Suprapubic skin (tissue), 4 donors: ENCODE measurements around the gene XPO6. TPM values are rescaled to one million over a fixed set of nuclear protein-coding genes. Genes with fewer than 3 reads are reported as not detected.

ENCODE experiments used
- DNase-seq, 2 donors: peaks; one replicate each; pipeline ENCODE4 v3.0.0-alpha.2; 2019; ENCODE audit warnings: low spot score in 2 of 2
- H3K27ac ChIP-seq: fragments of 200-600 bp; sonication (generic); one replicate; pipeline ENCODE4 v1.5.1; 2019
- H3K27me3 ChIP-seq: fragments of 200-600 bp; sonication (generic); one replicate; pipeline ENCODE4 v1.5.1; 2019
- H3K36me3 ChIP-seq: fragments of 200-600 bp; sonication (generic); one replicate; pipeline ENCODE4 v1.5.1; 2019
- H3K4me1 ChIP-seq: fragments of 200-600 bp; sonication (generic); one replicate; pipeline ENCODE4 v1.5.1; 2019
- H3K4me3 ChIP-seq: fragments of 200-600 bp; sonication (generic); one replicate; pipeline ENCODE4 v1.5.1; 2019; ENCODE audit warnings: mild to moderate bottlenecking
- H3K9me3 ChIP-seq: fragments of 200-600 bp; sonication (generic); one replicate; pipeline ENCODE4 v1.5.1; 2019
- EP300 ChIP-seq: sonication (generic); formaldehyde crosslinking; IDR thresholded peaks from one replicate; pipeline ENCODE4 v1.6.1; 2017; ENCODE audit warnings: antibody characterized with exemption
- POLR2A ChIP-seq, 2 donors: fragments of 450-650 bp; IDR thresholded peaks; one replicate each; pipeline ENCODE4 v1.6.1; 2017; ENCODE audit warnings: antibody characterized with exemption in 2 of 2, mild to moderate bottlenecking in 2 of 2, moderate library complexity in 2 of 2
- POLR2AphosphoS5 ChIP-seq, 3 donors: sonication (generic); formaldehyde crosslinking; IDR thresholded peaks; one replicate each; pipeline ENCODE4 v1.6.1; 2017; ENCODE audit warnings: antibody characterized with exemption in 3 of 3
- WGBS: methylation state at CpG from one replicate; pipeline ENCODE4 v1.1.5; 2018; 5-methylcytosine and 5-hydroxymethylcytosine counted together
- total RNA-seq, 4 donors: library from RNA; depleted of rRNA; stranded (reverse); fragments of >200 nt; gene quantifications; one replicate each; pipeline ENCODE4 v1.1.0, GENCODE V29; 2016
- TF ChIP-seq, protein P1 (sequence below), 2 donors: fragments of 200-600 bp in 1 of 2; fragments of 450-650 bp in 1 of 2; sonication (generic) in 1 of 2; IDR thresholded peaks; one replicate each; pipeline ENCODE4 v1.5.1; 2016 to 2019; ENCODE audit warnings: antibody characterized with exemption in 2 of 2, mild to moderate bottlenecking in 1 of 2, moderate library complexity in 1 of 2

The XPO6 gene
- total RNA-seq, 4 donors from 2014 or later = 78.6 to 161 (median 88.1) TPM

GRCh38 chr16:28166394-28167208 is 45.2 kb downstream of the XPO6 start:
- no peak overlapping the region for H3K27ac ChIP-seq
- H3K36me3 ChIP-seq = peaks cover 51% of the 10 kb centered on the region
- no peak for DNase-seq
- 85% methylated on average over 5 of the region's 5 CpGs for WGBS
- H3K4me3 ChIP-seq = no peak overlapping the region
- no peaks in the 10 kb centered on the region for H3K27me3 ChIP-seq
- no peak for TF ChIP-seq POLR2A (IDR thresholded peaks at IDR 0.05)
- TF ChIP-seq, protein P1, sequence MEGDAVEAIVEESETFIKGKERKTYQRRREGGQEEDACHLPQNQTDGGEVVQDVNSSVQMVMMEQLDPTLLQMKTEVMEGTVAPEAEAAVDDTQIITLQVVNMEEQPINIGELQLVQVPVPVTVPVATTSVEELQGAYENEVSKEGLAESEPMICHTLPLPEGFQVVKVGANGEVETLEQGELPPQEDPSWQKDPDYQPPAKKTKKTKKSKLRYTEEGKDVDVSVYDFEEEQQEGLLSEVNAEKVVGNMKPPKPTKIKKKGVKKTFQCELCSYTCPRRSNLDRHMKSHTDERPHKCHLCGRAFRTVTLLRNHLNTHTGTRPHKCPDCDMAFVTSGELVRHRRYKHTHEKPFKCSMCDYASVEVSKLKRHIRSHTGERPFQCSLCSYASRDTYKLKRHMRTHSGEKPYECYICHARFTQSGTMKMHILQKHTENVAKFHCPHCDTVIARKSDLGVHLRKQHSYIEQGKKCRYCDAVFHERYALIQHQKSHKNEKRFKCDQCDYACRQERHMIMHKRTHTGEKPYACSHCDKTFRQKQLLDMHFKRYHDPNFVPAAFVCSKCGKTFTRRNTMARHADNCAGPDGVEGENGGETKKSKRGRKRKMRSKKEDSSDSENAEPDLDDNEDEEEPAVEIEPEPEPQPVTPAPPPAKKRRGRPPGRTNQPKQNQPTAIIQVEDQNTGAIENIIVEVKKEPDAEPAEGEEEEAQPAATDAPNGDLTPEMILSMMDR (IDR thresholded peaks at IDR 0.05) = no peak
- no peaks in the 10 kb centered on the region for H3K4me1 ChIP-seq
- no peaks in the 10 kb centered on the region for H3K9me3 ChIP-seq

DNA sequence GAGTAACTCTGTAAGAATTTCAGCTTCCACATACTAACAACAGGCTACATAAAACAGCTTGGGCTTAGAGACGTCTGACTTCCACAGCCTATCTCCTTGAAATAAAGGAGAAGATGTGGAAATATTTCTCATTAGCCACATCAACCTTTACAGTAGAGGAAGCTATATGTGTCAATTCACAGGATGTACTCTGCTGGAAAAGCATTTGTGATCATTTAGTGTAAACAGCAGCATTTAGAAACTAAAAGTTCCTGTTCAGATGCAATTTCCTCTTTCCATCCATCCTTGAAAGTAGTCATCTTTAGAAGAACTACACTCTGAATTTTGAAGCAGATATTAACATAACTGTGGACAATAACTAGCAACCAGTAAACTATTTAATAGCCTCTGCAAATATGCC is 46.2 kb downstream of the XPO6 start:
- no peak overlapping the region for H3K4me3 ChIP-seq
- no peaks in the 10 kb centered on the region for H3K4me1 ChIP-seq
- TF ChIP-seq EP300 (no peak), POLR2AphosphoS5 (IDR thresholded peaks at IDR 0.05) (no peak), POLR2A (IDR thresholded peaks at IDR 0.05) (no peak)
- TF ChIP-seq, protein P1 (IDR thresholded peaks at IDR 0.05) = no peak
- no peak for DNase-seq
- H3K36me3 ChIP-seq = peaks cover 51% of the 10 kb centered on the region
- WGBS = 52% methylated on average over 1 of the region's 1 CpG
- no peaks in the 10 kb centered on the region for H3K27me3 ChIP-seq
- no peak overlapping the region for H3K27ac ChIP-seq
- no peaks in the 10 kb centered on the region for H3K9me3 ChIP-seq

DNA sequence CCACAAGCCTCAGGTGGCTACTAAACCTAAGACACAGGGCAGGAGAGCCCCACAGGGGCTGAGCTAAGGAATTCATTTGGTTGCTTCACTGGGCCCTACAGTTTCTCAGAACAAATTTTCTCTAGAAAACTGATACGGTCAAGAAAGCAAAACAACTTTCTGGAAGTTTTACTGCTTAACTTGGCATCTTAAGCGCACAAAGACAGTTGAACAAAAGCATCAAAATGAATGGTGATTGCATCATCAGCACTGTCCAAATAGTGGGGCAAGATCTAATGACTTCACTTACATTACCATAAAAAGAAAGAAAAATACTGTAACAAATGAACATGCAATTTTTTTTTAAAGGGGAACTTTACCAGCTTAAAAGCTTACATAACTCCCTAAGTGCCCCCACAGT is 47.6 kb downstream of the XPO6 start:
- TF ChIP-seq EP300 (no peak), POLR2A (IDR thresholded peaks at IDR 0.05) (no peak), POLR2AphosphoS5 (IDR thresholded peaks at IDR 0.05) (no peak)
- TF ChIP-seq, protein P1 (IDR thresholded peaks at IDR 0.05) = no peak
- no peak for DNase-seq
- WGBS = 51% methylated on average over 2 of the region's 2 CpGs
- H3K27me3 ChIP-seq = no peaks in the 10 kb centered on the region
- no peaks in the 10 kb centered on the region for H3K4me1 ChIP-seq
- no peak overlapping the region for H3K4me3 ChIP-seq
- H3K27ac ChIP-seq = no peak overlapping the region
- no peaks in the 10 kb centered on the region for H3K9me3 ChIP-seq
- H3K36me3 ChIP-seq = peaks cover 41% of the 10 kb centered on the region

- DNase-seq = no peak
- no peak overlapping the region for H3K4me3 ChIP-seq
- H3K27ac ChIP-seq = no peak overlapping the region
- peaks cover under 1% of the 10 kb centered on the region for H3K4me1 ChIP-seq
- H3K36me3 ChIP-seq = peaks cover 37% of the 10 kb centered on the region
- no peaks in the 10 kb centered on the region for H3K9me3 ChIP-seq
- H3K27me3 ChIP-seq = no peaks in the 10 kb centered on the region
- 77% methylated on average over 3 of the region's 4 CpGs for WGBS
- TF ChIP-seq, protein P1 (IDR thresholded peaks at IDR 0.05) = no peak
- no peak for TF ChIP-seq EP300
These were observed 48.1 kb downstream of the XPO6 start for GRCh38 chr16:28163699-28164098.

DNA sequence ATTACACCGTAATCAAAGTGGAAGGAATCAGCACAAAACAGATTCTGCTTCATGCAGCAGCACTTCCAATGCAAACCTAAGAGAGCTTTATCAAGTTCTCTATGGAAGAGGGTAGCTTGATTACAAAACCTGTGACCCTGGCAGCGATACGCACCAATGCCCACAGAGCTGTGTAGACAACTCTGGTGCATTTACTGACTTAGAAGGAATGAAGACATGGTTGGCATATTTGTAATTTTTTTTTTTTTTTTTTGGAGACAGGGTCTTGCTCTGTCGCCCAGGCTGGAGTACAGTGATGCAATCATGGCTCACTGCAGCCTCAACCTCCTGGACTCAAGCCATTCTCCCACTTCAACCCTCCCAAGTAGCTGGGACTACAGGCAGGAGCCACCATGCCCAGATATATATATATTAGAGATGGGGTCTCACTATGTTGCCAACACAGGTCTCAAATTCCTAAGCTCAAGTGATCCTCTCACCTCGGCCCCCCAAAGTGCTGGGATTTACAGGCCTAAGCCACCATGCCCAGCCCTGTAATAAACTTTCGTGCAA is 49.4 kb downstream of the XPO6 start:
- no peaks in the 10 kb centered on the region for H3K9me3 ChIP-seq
- TF ChIP-seq, protein P1 (IDR thresholded peaks at IDR 0.05) = no peak
- no peak for TF ChIP-seq EP300
- no peak for TF ChIP-seq POLR2AphosphoS5 (IDR thresholded peaks at IDR 0.05)
- WGBS = 95% methylated on average over 6 of the region's 6 CpGs
- H3K27me3 ChIP-seq = no peaks in the 10 kb centered on the region
- H3K4me3 ChIP-seq = no peak overlapping the region
- peaks cover 8% of the 10 kb centered on the region for H3K4me1 ChIP-seq
- peaks cover 28% of the 10 kb centered on the region for H3K36me3 ChIP-seq
- no peak for DNase-seq
- H3K27ac ChIP-seq = no peak overlapping the region
